ENCODE measurements around the gene XKRX. TPM values are rescaled to one million over a fixed set of nuclear protein-coding genes. Genes with fewer than 3 reads are reported as not detected.

Gene XKRX
- total and polyA plus RNA-seq, 8 donors, result 1.7 to 14.3 (median 2.4) TPM

- Histone ChIP-seq H3K36me3 (no peaks in the 10 kb centered on the region), H3K27ac (no peak overlapping the region), H3K27me3 (no peaks in the 10 kb centered on the region), H3K4me3 (no peak overlapping the region), H3K9me3 (no peaks in the 10 kb centered on the region), H3K4me1 (no peaks in the 10 kb centered on the region)
- intact Hi-C loops (cut with DNase I), result no loop called here
- ATAC-seq (no peak), DNase-seq (no peak)
- TF ChIP-seq CTCF (IDR thresholded peaks at IDR 0.05), result no peak
Observed at GRCh38 chrX:100864657-100865391, 63.9 kb downstream of the XKRX start.

Other genes starting within 250 kb of the XKRX start
- 1 to 10 TPM; 8.8 to 9.7 TPM for gene SYTL4, start 196.8 kb downstream of the XKRX start, total RNA-seq
- 10 to 100 TPM; 11.5 to 14.9 (median 12.3) TPM for gene SYTL4, start 196.8 kb downstream of the XKRX start, polyA plus RNA-seq (ENCODE audit: insufficient read length in 6 of 6)
- 10 to 100 TPM; 17.2 to 17.6 TPM for gene CSTF2, start 108.5 kb downstream of the XKRX start, total RNA-seq
- 10 to 100 TPM; 20.3 to 22.9 (median 21.9) TPM for gene CSTF2, start 108.5 kb downstream of the XKRX start, polyA plus RNA-seq (ENCODE audit: insufficient read length in 6 of 6)
- not detected for gene NOX1, start 54.6 kb downstream of the XKRX start, total RNA-seq
- 1 to 10 TPM in 2 of 6 donors, under 1 TPM in 4; 0.37 to 1.1 (median 0.73) TPM for gene NOX1, start 54.6 kb downstream of the XKRX start, polyA plus RNA-seq (ENCODE audit: insufficient read length in 6 of 6)
- gene ARL13A, start 40.8 kb upstream of the XKRX start, total RNA-seq, result not detected
- 1 to 10 TPM in 1 of 6 donors, under 1 TPM in 5; 0.35 to 1.2 (median 0.58) TPM for gene ARL13A, start 40.8 kb upstream of the XKRX start, polyA plus RNA-seq (ENCODE audit: insufficient read length in 6 of 6)
- 10 to 100 TPM; 12.5 to 19.5 TPM for gene TRMT2B, start 123.2 kb upstream of the XKRX start, total RNA-seq
- gene TRMT2B, start 123.2 kb upstream of the XKRX start, polyA plus RNA-seq (ENCODE audit: insufficient read length in 6 of 6), result 10 to 100 TPM in 5 of 6 donors, 1 to 10 TPM in 1; 9.7 to 14.2 (median 13.4) TPM
- gene TMEM35A, start 150.0 kb upstream of the XKRX start, total RNA-seq, result 1 to 10 TPM; 1.2 to 1.6 TPM
- 10 to 100 TPM in 5 of 6 donors, 1 to 10 TPM in 1; 9.7 to 17.0 (median 12.9) TPM for gene TMEM35A, start 150.0 kb upstream of the XKRX start, polyA plus RNA-seq (ENCODE audit: insufficient read length in 6 of 6)
- 1 to 10 TPM; 3.5 to 5.2 TPM for gene CENPI, start 169.3 kb upstream of the XKRX start, total RNA-seq
- 10 to 100 TPM in 4 of 6 donors, 1 to 10 TPM in 2; 8.7 to 16.2 (median 11.0) TPM for gene CENPI, start 169.3 kb upstream of the XKRX start, polyA plus RNA-seq (ENCODE audit: insufficient read length in 6 of 6)